BE2C (cell line): ENCODE measurements around the gene C1orf35.

Experiments
- DNase-seq: peaks from one replicate; pipeline ENCODE4 v3.0.0-alpha.2; 2020
- H3K27me3 ChIP-seq: fragments of 250-450 bp; sonication (Bioruptor Pico); 2 replicates; pipeline ENCODE4 v1.5.1; 2020; ENCODE audit warnings: mild to moderate bottlenecking
- H3K36me3 ChIP-seq: fragments of 250-450 bp; sonication (Bioruptor Pico); 2 replicates; pipeline ENCODE4 v1.5.1; 2020; ENCODE audit warnings: mild to moderate bottlenecking
- H3K4me1 ChIP-seq: fragments of 250-450 bp; sonication (Bioruptor Pico); 2 replicates; pipeline ENCODE4 v1.5.1; 2020
- H3K4me3 ChIP-seq: 2 replicates; pipeline ENCODE4 v1.5.1; 2011; ENCODE audit warnings: low read depth, low read length
- H3K9me3 ChIP-seq: fragments of 250-450 bp; sonication (Bioruptor Pico); 2 replicates; pipeline ENCODE4 v1.5.1; 2020
- TF ChIP-seq, protein P1 (sequence below): IDR thresholded peaks from 2 replicates; pipeline ENCODE4 v1.5.1; 2012; ENCODE audit warnings: mild to moderate bottlenecking, low read depth, low read length

The C1orf35 gene

DNA sequence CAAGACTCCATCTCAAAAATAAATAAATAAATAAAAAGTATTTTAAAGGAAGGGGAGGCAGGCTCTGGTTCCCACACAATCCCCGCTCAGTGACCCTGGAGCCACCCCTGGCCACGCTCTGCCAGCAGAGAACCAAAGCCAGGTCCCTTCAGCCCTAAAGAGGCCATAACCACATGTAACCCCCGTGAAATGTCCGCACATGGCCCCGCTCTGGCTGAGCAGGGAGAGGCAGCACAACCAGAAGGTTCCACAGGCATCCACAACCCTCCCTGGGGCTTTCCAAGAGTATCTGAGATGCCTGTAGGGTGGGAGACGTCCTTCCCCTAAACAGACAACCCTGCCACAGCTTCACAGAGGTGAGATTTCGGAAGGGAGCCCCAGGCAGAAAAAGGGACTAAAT lies 22.0 kb downstream of the C1orf35 start:
- Histone ChIP-seq H3K36me3 (peaks cover 32% of the 10 kb centered on the region), H3K9me3 (no peaks in the 10 kb centered on the region), H3K4me1 (peaks cover 6% of the 10 kb centered on the region), H3K27me3 (no peaks in the 10 kb centered on the region), H3K4me3 (peak overlapping the region; percentile 92; the same call in 1 of the 2 replicates)
- TF ChIP-seq, protein P1, sequence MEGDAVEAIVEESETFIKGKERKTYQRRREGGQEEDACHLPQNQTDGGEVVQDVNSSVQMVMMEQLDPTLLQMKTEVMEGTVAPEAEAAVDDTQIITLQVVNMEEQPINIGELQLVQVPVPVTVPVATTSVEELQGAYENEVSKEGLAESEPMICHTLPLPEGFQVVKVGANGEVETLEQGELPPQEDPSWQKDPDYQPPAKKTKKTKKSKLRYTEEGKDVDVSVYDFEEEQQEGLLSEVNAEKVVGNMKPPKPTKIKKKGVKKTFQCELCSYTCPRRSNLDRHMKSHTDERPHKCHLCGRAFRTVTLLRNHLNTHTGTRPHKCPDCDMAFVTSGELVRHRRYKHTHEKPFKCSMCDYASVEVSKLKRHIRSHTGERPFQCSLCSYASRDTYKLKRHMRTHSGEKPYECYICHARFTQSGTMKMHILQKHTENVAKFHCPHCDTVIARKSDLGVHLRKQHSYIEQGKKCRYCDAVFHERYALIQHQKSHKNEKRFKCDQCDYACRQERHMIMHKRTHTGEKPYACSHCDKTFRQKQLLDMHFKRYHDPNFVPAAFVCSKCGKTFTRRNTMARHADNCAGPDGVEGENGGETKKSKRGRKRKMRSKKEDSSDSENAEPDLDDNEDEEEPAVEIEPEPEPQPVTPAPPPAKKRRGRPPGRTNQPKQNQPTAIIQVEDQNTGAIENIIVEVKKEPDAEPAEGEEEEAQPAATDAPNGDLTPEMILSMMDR = no peak
- no peak for DNase-seq

DNA sequence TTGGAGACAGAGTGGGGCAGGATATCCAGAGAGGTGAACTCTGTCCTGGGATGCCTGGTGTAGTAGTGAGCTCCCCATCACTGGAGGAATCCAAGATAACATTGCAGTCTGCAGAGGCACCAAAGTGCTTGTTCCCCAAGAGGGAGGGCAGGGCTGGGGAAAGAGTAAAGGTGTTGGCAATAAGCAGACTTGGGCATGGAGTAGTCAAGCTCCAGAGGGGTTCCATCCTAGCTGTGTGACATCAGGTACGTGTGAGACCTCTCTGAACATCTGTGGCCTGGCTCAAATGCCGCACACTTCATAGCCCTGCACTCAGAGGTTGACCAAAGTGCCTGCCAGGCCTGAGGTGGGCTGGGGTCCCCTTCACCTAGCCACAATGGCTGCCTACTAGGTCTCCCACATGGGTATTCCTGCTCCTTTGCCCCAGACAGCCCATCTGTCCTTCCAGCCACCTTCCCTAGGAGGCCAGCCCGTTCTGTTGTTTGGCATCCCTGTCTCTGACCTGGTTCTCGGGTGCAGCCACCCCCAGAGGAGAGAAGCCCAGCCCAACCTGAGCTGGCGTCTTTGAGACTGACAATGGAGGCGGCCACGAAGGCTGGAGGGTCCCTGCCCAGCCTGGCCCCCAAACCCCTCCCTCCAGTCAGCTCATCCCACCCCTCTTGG lies 23.4 kb downstream of the C1orf35 start:
- H3K4me3 ChIP-seq = no peak overlapping the region
- peaks cover 19% of the 10 kb centered on the region for H3K36me3 ChIP-seq
- TF ChIP-seq, protein P1 = no peak
- H3K9me3 ChIP-seq = no peaks in the 10 kb centered on the region
- H3K27me3 ChIP-seq = no peaks in the 10 kb centered on the region
- no peak for DNase-seq
- peaks cover under 1% of the 10 kb centered on the region for H3K4me1 ChIP-seq

DNA sequence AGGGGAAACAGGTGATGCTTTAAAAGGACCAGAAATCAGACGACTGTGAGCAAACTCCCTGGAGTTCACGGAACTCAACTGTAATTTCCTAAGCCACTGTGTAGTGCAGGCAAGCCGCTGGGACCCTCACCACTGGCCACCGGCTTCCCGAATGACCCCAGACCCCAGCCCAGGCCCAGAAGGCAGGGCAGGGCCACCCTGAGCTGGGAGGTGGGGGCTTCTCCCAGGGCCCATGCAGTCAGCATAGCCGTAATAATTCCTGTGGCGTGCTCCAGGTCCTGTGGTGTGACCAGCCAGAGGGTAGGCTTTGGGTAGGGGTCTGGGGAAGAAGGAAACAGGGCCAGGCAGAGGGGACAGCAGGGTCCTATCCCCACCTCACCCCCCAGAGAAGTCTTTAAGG lies 24.1 kb downstream of the C1orf35 start:
- Histone ChIP-seq H3K4me3 (no peak overlapping the region), H3K9me3 (no peaks in the 10 kb centered on the region), H3K4me1 (peaks cover 2% of the 10 kb centered on the region; the same call in 1 of the 2 replicates), H3K27me3 (no peaks in the 10 kb centered on the region), H3K36me3 (peaks cover 12% of the 10 kb centered on the region)
- no peak for DNase-seq
- TF ChIP-seq, protein P1 = no peak

DNA sequence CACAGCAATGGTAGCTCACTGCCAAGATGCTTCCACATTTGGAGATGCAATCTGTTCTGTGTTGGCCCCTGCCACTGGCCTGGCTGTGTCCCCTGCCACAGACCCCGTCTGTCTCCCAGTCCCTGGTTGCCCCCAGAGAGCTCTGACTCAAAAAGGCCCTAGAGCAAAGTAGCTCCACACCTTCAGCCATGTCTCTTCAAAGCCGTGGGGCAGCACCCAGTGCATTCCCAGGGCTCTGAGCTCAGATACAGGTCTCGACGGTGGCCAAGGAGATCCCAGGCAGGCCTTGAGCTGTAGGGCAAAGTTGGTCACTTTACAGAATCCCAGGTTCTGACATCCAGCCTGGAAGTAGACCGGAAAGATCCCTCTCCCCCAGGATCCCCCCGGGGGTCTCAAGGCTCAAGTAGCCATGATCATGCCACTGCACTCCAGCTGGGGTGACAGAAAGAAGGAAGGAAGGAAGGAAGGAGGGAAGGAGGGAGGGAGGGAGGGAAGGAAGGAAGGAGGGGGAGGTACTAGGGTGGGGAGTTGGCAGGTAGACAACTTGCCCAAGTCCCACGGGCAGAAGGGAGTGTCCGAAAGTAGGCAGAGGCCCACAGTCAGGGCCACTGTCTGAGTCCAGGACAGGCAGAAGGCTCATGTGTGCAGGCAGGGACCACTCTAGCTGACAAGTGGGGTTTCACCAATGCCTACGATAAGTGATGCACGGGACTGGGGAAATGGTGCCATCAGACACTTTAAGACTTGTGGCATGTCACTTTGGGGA lies 25.4 kb downstream of the C1orf35 start:
- Histone ChIP-seq H3K4me1 (peaks cover 10% of the 10 kb centered on the region; the same call in 1 of the 2 replicates), H3K9me3 (no peaks in the 10 kb centered on the region), H3K4me3 (no peak overlapping the region), H3K36me3 (0 out of 2 replicates have a peak, but pooled peaks cover 2% of the 10 kb centered on the region), H3K27me3 (no peaks in the 10 kb centered on the region)
- DNase-seq = no peak
- TF ChIP-seq, protein P1 = no peak

DNA sequence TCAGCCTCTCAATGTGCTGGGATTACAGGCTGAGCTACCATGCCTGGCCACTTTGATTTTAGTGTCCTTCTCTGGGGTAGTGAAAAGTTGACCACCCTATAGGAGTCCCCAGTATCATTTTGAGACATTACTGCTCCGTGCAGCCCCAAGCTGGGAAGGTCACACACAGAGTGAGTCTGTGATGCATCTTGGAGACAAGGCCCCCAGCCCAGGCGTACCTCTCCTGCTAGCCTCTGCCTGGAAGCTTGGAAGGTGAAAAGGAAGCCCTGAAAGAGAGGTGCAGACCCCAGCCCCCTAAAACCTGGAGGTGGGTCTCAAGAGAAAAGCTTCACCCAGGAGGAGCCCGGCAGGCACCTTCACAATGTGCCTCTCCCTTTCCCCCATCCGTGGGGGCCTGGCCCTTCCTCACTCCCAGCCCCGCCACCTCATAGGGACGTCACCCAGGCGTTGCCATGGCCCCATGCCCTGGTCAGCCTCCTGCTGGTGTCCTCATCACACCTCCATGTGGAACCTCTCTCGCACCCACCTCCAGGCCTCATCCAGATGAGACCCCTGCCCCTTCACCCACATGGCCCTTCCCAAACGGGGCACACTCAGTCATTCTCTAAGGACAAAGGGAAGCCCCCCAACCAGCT lies 26.2 kb downstream of the C1orf35 start:
- no peaks in the 10 kb centered on the region for H3K36me3 ChIP-seq
- DNase-seq = no peak

More for the DNA sequence above, 26.2 kb downstream of the C1orf35 start:
- Histone ChIP-seq H3K4me3 (no peak overlapping the region), H3K4me1 (peaks cover 10% of the 10 kb centered on the region; the same call in 1 of the 2 replicates), H3K9me3 (no peaks in the 10 kb centered on the region), H3K27me3 (no peaks in the 10 kb centered on the region)
- TF ChIP-seq, protein P1 = no peak
